ENCODE data around the gene CIRBP.

DNA sequence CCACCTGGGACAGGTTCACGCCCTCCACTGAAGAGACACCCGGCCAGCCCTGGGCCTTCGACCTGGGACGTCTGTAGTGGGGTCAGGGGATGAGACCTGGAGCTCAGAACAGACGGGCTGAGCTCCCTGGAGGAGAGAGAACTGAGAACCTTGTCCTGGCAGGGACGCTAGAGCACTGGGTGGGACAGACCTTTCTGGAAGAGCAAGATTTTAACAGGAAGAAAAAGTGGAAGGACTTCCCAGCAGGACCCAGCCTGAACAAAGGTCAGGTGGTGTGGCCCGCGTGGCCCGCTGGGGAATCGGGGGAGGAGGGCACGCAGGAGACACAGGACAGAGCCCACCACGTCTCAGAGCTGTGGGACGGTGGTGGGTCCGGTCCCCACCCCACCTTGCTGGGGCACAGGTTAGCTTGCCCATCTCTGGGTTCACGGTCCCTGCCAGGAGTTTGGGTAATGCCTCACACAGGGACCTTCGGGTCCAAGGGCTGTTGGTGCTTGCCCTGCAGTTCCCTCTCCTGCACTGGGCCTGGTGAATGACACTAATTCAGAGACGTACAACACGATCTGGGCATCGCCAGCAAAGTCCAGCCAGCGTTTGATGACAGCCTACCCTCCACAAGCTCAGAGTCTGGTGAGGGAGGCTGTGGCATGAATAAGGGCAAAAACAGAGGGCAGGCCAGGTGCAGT is 15.3 kb downstream of the CIRBP start:
- TF ChIP-seq, protein P1, sequence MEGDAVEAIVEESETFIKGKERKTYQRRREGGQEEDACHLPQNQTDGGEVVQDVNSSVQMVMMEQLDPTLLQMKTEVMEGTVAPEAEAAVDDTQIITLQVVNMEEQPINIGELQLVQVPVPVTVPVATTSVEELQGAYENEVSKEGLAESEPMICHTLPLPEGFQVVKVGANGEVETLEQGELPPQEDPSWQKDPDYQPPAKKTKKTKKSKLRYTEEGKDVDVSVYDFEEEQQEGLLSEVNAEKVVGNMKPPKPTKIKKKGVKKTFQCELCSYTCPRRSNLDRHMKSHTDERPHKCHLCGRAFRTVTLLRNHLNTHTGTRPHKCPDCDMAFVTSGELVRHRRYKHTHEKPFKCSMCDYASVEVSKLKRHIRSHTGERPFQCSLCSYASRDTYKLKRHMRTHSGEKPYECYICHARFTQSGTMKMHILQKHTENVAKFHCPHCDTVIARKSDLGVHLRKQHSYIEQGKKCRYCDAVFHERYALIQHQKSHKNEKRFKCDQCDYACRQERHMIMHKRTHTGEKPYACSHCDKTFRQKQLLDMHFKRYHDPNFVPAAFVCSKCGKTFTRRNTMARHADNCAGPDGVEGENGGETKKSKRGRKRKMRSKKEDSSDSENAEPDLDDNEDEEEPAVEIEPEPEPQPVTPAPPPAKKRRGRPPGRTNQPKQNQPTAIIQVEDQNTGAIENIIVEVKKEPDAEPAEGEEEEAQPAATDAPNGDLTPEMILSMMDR (IDR thresholded peaks at IDR 0.05) = no peak
- no peak for TF ChIP-seq POLR2A (IDR thresholded peaks at IDR 0.05)
- TF ChIP-seq EP300 (IDR thresholded peaks at IDR 0.05) = no peak
